Measurements from ENCODE around the gene ATP7B. TPM values are rescaled to one million over a fixed set of nuclear protein-coding genes. Genes with fewer than 3 reads are reported as not detected.

Gene ATP7B
- polyA plus RNA-seq, 1 experiment: 1.8 TPM

- no peak for DNase-seq (ENCODE audit: low read depth, low spot score)
- Histone ChIP-seq H3K27me3 (ENCODE audit: control insufficient read depth, insufficient read depth, low read length) (no peaks in the 10 kb centered on the region), H3K4me3 (ENCODE audit: low read depth, low read length) (no peak overlapping the region), H3K9me3 (ENCODE audit: control insufficient read depth, insufficient read depth, low read length) (no peaks in the 10 kb centered on the region), H3K27ac (ENCODE audit: low read depth, low read length) (no peak overlapping the region)
- TF ChIP-seq, protein P1, sequence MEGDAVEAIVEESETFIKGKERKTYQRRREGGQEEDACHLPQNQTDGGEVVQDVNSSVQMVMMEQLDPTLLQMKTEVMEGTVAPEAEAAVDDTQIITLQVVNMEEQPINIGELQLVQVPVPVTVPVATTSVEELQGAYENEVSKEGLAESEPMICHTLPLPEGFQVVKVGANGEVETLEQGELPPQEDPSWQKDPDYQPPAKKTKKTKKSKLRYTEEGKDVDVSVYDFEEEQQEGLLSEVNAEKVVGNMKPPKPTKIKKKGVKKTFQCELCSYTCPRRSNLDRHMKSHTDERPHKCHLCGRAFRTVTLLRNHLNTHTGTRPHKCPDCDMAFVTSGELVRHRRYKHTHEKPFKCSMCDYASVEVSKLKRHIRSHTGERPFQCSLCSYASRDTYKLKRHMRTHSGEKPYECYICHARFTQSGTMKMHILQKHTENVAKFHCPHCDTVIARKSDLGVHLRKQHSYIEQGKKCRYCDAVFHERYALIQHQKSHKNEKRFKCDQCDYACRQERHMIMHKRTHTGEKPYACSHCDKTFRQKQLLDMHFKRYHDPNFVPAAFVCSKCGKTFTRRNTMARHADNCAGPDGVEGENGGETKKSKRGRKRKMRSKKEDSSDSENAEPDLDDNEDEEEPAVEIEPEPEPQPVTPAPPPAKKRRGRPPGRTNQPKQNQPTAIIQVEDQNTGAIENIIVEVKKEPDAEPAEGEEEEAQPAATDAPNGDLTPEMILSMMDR (IDR thresholded peaks at IDR 0.05; ENCODE audit: low read depth, low read length): no peak
- CTCF ChIA-PET: no interaction called here
- POLR2A ChIA-PET: no interaction called here
These were observed 11.1 kb upstream of the ATP7B start for GRCh38 chr13:52022356-52022755.

DNA sequence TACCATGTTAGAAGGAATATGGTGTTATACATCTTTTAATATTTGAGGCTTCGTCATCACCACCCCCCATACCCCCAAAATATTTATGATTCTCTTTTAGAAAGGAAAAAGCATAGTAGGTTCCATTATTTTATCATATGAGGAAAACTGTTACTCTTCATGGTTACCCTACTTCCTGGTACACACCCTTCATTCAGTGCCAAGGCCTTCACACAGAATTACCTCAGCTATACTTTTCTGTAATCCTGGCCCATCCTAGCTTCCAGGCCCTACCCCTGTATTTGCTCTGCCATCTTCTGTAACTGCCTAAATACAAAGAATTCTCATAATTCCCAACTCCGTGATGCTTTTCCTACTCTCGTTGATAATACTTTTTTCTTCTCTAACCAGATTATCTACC lies 8.9 kb upstream of the ATP7B start:
- Histone ChIP-seq H3K9me3 (ENCODE audit: control insufficient read depth, insufficient read depth, low read length) (no peaks in the 10 kb centered on the region), H3K27ac (ENCODE audit: low read depth, low read length) (no peak overlapping the region), H3K4me3 (ENCODE audit: low read depth, low read length) (no peak overlapping the region), H3K27me3 (ENCODE audit: control insufficient read depth, insufficient read depth, low read length) (no peaks in the 10 kb centered on the region)
- TF ChIP-seq, protein P1 (IDR thresholded peaks at IDR 0.05; ENCODE audit: low read depth, low read length): no peak
- DNase-seq (ENCODE audit: low read depth, low spot score): no peak
- ChIA-PET POLR2A (no interaction called here), CTCF (no interaction called here)

DNA sequence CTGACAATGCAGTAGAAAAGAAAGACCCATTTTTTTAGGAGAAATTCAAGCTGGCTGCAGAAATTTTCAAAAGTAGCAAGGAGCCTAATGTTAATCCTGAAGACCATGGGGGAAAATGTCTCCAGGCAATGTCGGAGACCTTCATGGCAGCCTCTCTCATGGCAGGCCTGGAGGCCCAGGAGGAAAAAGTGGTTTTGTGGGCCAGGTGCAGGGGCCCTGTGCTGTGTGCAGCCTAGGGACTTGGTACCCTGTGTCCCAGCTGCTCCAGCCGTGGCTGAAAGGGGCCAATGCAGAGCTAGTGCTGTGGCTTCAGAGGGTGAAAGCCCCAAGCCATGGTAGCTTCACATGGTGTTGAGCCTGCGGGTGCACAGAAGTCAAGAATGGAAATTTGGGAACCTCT lies 5.0 kb upstream of the ATP7B start:
- POLR2A ChIA-PET: no interaction called here
- DNase-seq (ENCODE audit: low read depth, low spot score): no peak
- CTCF ChIA-PET: no interaction called here
- Histone ChIP-seq H3K27me3 (ENCODE audit: control insufficient read depth, insufficient read depth, low read length) (no peaks in the 10 kb centered on the region), H3K9me3 (ENCODE audit: control insufficient read depth, insufficient read depth, low read length) (peaks cover 3% of the 10 kb centered on the region; the same call in 1 of the 2 replicates), H3K27ac (ENCODE audit: low read depth, low read length) (no peak overlapping the region), H3K4me3 (ENCODE audit: low read depth, low read length) (no peak overlapping the region)
- TF ChIP-seq, protein P1 (IDR thresholded peaks at IDR 0.05; ENCODE audit: low read depth, low read length): no peak

GRCh38 chr13:52012512-52012836 lies 1.2 kb upstream of the ATP7B start:
- CTCF ChIA-PET: interaction anchor here (0.8 to 2.6 kb wide), 4 partner anchors 11 to 726 kb away, joined by 3 to 11 read pairs (median 10); partner anchors contain the start of gene VPS36
- POLR2A ChIA-PET: interaction anchor here (0.6 kb wide), 1 partner anchor 640 kb away, joined by 3 read pairs; the partner anchor contains the start of gene SUGT1
- TF ChIP-seq, protein P1 (IDR thresholded peaks at IDR 0.05; ENCODE audit: low read depth, low read length): no peak

GRCh38 chr13:52011632-52012511 lies 622 bp upstream of the ATP7B start, which contains the start of gene ALG11:
Gene ALG11 (plus strand): TSS chr13:52012398. CDS start chr13:52012419, 21 bp downstream.
- Histone ChIP-seq H3K27ac (ENCODE audit: low read depth, low read length) (peak within 1 kb of the TSS; percentile 31), H3K27me3 (ENCODE audit: control insufficient read depth, insufficient read depth, low read length) (peaks cover 18% of the 10 kb centered on the region), H3K4me3 (ENCODE audit: low read depth, low read length) (peak within 1 kb of the TSS; percentile 98), H3K9me3 (ENCODE audit: control insufficient read depth, insufficient read depth, low read length) (peaks cover 3% of the 10 kb centered on the region; the same call in 1 of the 2 replicates)
- ChIA-PET CTCF (interaction anchor here (0.8 to 2.6 kb wide), 4 partner anchors 11 to 726 kb away, joined by 3 to 11 read pairs (median 10); partner anchors contain the start of gene VPS36), POLR2A (interaction anchor here (0.6 kb wide), 1 partner anchor 641 kb away, joined by 3 read pairs; the partner anchor contains the start of gene SUGT1)
- TF ChIP-seq, protein P1 (IDR thresholded peaks at IDR 0.05; ENCODE audit: low read depth, low read length): no peak
- peak; percentile 93 for DNase-seq (ENCODE audit: low read depth, low spot score)

More at GRCh38 chr13:52012512-52012836, 1.2 kb upstream of the ATP7B start:
- Histone ChIP-seq H3K27ac (ENCODE audit: low read depth, low read length) (peak overlapping the region; percentile 31), H3K4me3 (ENCODE audit: low read depth, low read length) (peak overlapping the region; percentile 98), H3K9me3 (ENCODE audit: control insufficient read depth, insufficient read depth, low read length) (peaks cover 3% of the 10 kb centered on the region; the same call in 1 of the 2 replicates), H3K27me3 (ENCODE audit: control insufficient read depth, insufficient read depth, low read length) (peaks cover 17% of the 10 kb centered on the region)
- no peak for DNase-seq (ENCODE audit: low read depth, low spot score)

Data from AG04450 (cell line).